DMS153 treated with DMSO at 0.1 percent for 48 hours (cell line): ENCODE data around the gene RAB30.

ENCODE experiments used
- DNase-seq: peaks from one replicate; lab custom pipeline; 2025; ENCODE audit not compliant: unreplicated experiment; lab: John Stamatoyannopoulos, UW

RAB30 gene

DNA sequence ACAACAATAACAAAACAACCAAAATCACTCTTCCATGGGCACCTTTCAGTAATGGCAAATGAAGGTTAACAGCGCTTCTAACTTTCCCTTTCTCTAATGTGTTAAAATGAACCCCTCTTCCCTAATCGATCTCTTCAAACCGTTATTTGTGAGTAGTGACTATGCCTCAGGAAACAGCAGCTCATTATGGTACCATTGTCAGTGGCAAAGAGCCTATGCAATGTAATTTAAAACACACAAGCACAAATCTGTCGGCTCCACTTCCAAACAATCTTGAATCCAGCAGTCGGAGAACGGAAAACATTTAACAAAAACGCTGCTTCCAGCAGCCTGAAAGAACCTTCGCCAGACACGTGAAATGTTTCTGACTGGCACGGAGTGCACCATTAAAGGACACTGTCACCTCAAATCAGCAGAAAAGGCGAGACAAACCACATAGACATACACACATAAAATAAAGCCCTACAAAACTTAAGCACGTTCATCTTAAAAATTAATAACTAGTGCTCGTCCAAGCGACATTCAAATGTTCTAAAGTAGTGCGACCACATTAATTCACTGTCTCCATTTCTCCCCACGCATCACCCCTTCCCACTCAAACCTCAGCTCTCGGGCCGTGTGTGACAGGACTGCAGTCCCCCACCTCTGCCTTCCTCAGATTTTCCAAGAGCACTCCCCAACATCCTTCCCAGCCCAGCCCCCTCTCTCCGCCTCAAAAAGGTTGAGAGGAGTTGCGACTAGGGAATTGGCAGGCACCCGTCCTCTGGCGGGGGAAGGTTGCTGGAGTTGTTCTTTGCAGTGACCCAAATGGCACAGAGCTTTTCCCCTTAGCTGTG, 748 bp downstream of the RAB30 start:
- DNase-seq, result no peak

DNA sequence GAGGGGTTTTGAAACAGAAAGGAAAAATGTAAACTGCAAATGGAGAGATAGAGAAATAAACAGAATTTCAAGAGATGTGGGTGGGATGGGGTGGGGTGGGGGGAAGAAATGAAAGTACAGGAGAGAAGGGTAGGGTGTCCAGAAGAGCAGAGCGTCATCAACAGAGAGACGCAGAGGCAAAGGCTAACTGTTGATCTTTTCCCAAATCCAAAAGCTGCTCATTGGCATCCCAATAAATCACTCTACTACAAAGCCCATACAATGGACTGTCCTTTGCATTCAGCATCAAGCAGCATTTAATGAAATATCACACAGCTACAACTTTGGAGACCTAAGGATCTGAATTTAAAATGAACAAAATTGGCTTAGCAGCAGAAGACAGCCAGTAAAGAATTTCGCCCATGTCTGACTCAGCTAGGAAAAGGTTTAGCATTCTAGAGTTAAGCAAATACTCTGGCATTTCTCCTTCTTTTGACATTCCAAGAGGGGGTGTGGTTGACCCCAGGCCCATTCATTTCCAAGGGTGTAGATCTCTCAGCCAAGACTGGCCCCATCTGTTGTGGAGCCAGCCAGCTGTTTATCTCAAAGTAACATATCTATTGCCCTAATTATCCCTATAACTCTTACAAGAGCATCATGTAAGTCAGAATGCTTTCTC, 1.5 kb downstream of the RAB30 start:
- no peak for DNase-seq

GRCh38 chr11:83069441-83070043, 2.2 kb downstream of the RAB30 start:
- DNase-seq, result no peak

- DNase-seq, result no peak
Measured at GRCh38 chr11:83068568-83068967, 3.1 kb downstream of the RAB30 start.

DNA sequence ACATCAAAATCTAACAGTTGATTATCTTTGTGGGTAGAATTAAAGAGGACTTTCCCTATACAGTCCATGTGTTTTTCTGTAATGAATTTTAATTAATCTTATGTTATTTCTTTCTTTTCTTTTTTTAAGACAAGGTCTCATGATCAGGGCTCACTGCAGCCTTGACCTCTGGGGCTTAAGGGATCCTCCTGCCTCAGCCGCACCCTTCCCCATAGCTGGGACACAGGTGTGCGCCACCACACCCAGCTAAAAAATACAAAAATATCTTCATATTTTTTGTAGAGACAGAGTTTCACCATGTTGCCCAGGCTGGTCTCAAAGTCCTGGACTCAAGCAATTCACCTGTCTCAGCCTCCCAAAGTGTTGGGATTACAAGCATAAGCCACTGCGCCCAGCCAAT, 7.7 kb downstream of the RAB30 start:
- DNase-seq, result no peak

GRCh38 chr11:83063073-83063754, 8.5 kb downstream of the RAB30 start:
- no peak for DNase-seq

DNA sequence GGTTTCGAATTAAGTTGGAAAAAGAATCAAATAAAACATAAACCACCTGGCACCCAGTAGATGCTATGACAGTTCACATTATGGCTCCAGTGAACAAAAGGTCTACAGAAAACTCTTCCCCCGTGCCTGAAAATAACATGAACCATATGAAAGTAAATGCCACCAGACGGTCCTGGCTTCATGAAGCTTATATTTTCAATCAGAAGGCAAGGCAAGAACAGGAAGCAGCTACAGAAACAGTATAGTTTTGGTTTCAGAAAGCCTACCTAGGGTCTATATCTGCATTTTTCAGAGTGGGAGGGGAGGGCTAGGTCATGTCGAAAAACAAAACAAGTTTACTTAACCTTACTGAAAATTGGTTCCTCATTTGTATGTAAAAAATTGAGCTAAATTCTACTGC, 9.8 kb downstream of the RAB30 start:
- no peak for DNase-seq

- no peak for DNase-seq
Measured at GRCh38 chr11:83060965-83061364, 10.7 kb downstream of the RAB30 start.

GRCh38 chr11:83057721-83058120, 14.0 kb downstream of the RAB30 start:
- DNase-seq, result no peak

DNA sequence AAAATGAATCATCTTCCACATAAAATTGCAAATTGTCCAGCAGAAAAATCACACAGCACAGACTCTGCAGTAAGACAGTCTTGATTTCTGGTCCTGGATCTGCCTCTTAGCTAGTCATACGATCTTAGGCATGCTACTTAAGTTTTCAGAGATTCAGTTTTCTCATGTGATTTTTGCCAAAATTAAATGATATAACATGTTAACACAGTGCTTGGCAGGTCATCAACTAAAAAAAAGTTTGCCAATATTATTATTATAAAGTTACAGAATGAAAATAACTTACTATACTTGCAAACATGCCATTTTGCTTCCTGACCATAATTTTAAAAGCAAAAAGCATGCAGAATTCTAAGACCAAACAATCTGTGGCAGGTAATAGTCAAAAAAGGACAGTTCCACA, 15.1 kb downstream of the RAB30 start:
- DNase-seq, result no peak

DNA sequence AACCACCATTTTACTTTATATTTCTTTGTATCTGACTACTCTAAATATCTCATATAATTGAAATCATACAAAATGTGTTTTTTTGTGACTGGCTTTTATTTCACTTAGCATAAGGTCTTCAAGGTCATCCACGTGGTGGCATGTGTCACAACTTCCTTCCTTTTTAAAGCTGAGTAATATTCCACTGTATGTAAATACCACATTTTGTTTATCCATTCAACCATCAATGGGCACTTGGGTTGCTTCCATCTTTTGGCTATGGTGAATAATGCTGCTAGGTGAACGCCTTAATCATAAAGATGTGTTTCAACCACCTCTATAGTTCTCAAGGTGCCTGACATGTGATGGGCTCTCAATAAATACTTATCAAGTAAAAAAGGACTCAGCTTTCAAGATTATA, 15.5 kb downstream of the RAB30 start:
- DNase-seq, result no peak

GRCh38 chr11:83054904-83055380, 16.8 kb downstream of the RAB30 start:
- peak; percentile 55 for DNase-seq

DNA sequence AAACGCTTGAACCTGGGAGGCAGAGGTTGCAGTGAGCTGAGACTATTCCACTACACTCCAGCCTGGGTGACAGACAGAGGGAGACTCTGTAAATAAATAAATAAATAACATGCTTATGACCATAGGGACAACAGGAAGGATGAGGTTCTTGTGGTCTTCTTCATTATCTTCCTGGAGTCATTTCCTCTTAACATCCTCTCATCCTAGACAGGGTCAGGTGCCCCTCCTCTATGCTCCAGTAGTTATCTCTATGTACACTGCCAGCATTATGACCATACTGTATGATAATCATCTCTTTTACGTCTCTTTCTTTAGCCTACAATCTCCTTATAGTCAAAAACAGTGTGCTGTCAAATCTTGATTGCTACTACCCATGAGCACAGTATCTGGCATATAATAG, 17.7 kb downstream of the RAB30 start:
- no peak for DNase-seq

- DNase-seq, result no peak
Measured at GRCh38 chr11:83051760-83052671, 19.7 kb downstream of the RAB30 start.

GRCh38 chr11:83047515-83048225, 24.0 kb downstream of the RAB30 start:
- DNase-seq, result peak; percentile 66

DNA sequence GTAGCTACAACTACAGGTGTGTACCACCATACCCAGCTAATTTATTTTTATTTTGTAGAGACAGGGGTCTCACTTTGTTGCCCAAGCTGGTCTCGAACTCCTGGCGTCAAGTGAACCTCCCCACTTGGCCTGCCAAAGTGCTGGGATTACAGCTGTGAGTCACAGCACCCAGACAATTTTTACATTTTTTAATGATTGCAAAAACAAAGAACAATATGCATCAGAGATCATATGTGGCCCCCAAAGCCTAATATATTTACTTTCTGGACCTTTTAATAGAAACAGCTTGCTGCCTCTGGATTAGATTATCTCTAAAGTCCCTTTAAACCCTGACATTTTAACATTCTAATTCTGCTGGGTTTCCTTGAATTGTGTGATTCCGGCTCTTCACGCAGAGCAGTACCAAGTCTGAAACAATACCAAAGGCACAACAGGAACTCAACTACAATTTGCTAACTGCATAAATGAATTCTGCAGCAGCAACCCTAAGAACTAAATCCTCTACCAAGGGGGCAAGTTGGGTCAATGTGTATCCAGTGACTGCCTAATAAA, 25.0 kb downstream of the RAB30 start:
- no peak for DNase-seq

DNA sequence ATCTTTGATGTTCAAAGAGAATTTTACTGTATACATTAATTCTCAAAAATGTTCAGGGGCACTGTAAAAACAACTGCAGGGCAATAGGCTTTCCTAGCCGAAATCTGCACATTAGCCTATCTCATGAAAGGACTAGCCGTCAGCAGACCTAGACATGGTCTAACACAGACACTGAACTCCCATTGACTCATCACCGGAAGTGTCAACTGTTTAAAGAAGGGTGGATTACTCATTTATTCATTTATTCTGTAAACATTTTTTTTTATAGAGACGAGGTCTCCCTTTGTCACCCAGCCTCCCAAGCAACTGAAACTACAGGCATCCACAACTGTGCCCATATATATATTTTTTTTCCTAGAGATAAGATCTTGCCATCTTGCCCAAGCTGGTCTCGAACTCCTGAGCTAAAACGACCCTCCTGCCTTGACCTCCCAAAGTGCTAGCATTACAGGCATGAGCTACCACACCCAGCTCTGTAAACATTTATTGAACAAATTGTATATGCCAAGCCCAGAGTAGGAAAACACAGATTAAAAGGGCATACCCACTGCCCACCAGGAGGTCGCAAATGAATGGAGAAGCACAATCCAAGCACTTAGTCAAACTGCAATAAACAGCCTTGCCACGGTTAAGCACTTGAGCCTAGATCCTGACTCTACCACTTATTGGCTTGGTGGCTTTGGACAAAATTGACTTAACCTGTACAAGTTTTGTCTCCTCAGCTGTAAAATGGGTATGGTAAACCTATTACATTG, 26.6 kb downstream of the RAB30 start:
- peak; percentile 45 for DNase-seq

DNA sequence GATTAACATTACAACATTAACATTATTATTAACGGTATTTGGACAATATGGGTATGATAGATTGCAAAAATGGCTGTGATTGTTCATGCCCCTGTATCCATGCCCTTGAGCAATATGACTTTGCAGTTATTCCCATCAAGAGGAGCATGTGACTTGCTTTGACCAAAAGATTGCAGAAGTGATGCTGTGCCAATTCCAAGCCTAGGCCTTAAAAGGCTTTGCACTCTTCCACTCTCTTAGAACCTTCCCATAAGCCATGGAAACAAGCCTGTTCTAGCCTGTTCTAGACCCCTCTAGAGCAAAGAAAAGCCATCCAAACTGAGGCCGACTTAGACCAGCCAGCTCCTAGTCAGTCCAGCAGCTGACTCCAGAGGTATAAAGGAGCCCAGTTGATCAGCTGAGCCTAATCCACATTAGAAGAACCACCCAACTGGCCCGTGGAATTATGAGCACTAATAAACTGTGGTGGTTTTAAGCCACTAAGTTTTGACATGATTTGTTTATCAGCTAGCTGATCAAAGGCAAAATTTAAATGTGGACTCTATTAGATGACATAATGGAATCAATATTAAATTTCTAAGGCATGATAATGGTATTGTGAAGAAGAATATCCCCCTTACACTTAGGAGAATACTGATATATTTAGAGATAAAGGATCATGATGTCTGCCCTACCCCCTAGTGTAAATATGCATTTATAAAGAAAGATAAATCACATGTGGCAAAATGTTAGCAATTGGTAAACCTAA, 28.6 kb downstream of the RAB30 start:
- DNase-seq, result no peak
